Immature natural killer cell (primary cell): ENCODE measurements around the gene FUOM. TPM values are rescaled to one million over a fixed set of nuclear protein-coding genes. Genes with fewer than 3 reads are reported as not detected.
"Not testable (repeated sequence)": the region's sequence is repeated elsewhere in the genome, so short reads cannot be mapped to it uniquely, and the experiment has no call there.

Experiments used
- DNase-seq, 3 donors: peaks; one replicate each; pipeline ENCODE4 v3.0.0; 2022; ENCODE audit warnings: mixed read lengths in 1 of 3
- H3K27ac Mint-ChIP-seq, 6 donors: one replicate each; pipeline ENCODE4 v1.8.0; 2020; ENCODE audit warnings: mixed read lengths in 6 of 6, mild to moderate bottlenecking in 5 of 6, inconsistent platforms in 4 of 6, moderate library complexity in 3 of 6
- H3K27me3 Mint-ChIP-seq, 3 donors: one replicate each; pipeline ENCODE4 v1.8.0; 2020 to 2021; ENCODE audit warnings: low read depth in 3 of 3, mild to moderate bottlenecking in 3 of 3, mixed read lengths in 3 of 3, moderate library complexity in 3 of 3, inconsistent platforms in 1 of 3
- H3K36me3 Mint-ChIP-seq, 3 donors: one replicate each; pipeline ENCODE4 v1.8.0; 2020; ENCODE audit warnings: mixed read lengths in 3 of 3, inconsistent platforms in 2 of 3, mild to moderate bottlenecking in 2 of 3
- H3K4me1 Mint-ChIP-seq, 2 donors: one replicate each; pipeline ENCODE4 v1.8.0; 2020; ENCODE audit warnings: inconsistent platforms in 2 of 2, mild to moderate bottlenecking in 2 of 2, mixed read lengths in 2 of 2, moderate library complexity in 1 of 2
- H3K4me3 Mint-ChIP-seq, 5 donors: one replicate each; pipeline ENCODE4 v1.8.0; 2020; ENCODE audit warnings: mild to moderate bottlenecking in 5 of 5, mixed read lengths in 5 of 5, inconsistent platforms in 3 of 5, moderate library complexity in 3 of 5
- H3K9me3 Mint-ChIP-seq, 6 donors: one replicate each; pipeline ENCODE4 v1.8.0; 2020; ENCODE audit warnings: mild to moderate bottlenecking in 6 of 6, mixed read lengths in 6 of 6, inconsistent platforms in 4 of 6, moderate library complexity in 3 of 6
- polyA plus RNA-seq, 3 donors: library from polyadenylated mRNA; unstranded; fragments of 300-500 nt; fragmentation: Illumina TruSeq; gene quantifications; one replicate each; pipeline ENCODE4 v1.2.3, GENCODE V29; 2021

The FUOM gene
- polyA plus RNA-seq, 3 donors from 2014 or later: 12.3 to 28.7 (median 17.5) TPM

GRCh38 chr10:133332936-133333699 lies 24.7 kb downstream of the FUOM start:
- no peak for DNase-seq
- H3K4me3 Mint-ChIP-seq: no peak overlapping the region
- H3K4me1 Mint-ChIP-seq: peaks cover 0 to 2% of the 10 kb centered on the region in 2 donors
- no peaks in the 10 kb centered on the region for H3K9me3 Mint-ChIP-seq
- H3K27ac Mint-ChIP-seq: peak overlapping the region in 2 of 6 donors; percentile 4 to 54
- no peaks in the 10 kb centered on the region for H3K36me3 Mint-ChIP-seq
- peaks cover 13 to 18% (median 17%) of the 10 kb centered on the region in 3 donors for H3K27me3 Mint-ChIP-seq

- DNase-seq: peak; percentile 78 to 81 (median 80)
- Mint-ChIP-seq H3K27me3 (peaks cover 15 to 20% (median 15%) of the 10 kb centered on the region in 3 donors), H3K9me3 (no peaks in the 10 kb centered on the region), H3K27ac (no peak overlapping the region), H3K4me3 (peak overlapping the region in 2 of 5 donors; percentile 26 to 48), H3K36me3 (no peaks in the 10 kb centered on the region), H3K4me1 (peaks cover 0 to 4% of the 10 kb centered on the region in 2 donors)
Measured at GRCh38 chr10:133329491-133330202, 28.2 kb downstream of the FUOM start.

- Mint-ChIP-seq H3K36me3 (no peaks in the 10 kb centered on the region), H3K27ac (no peak overlapping the region), H3K9me3 (no peaks in the 10 kb centered on the region), H3K4me1 (peaks cover 0 to 5% of the 10 kb centered on the region in 2 donors), H3K4me3 (no peak overlapping the region), H3K27me3 (peaks cover 14 to 20% (median 15%) of the 10 kb centered on the region in 3 donors)
- no peak for DNase-seq
Measured at GRCh38 chr10:133328358-133329343, 29.2 kb downstream of the FUOM start.

GRCh38 chr10:133327651-133328357 lies 30.0 kb downstream of the FUOM start:
- H3K9me3 Mint-ChIP-seq: no peaks in the 10 kb centered on the region

GRCh38 chr10:133326745-133327650 lies 30.8 kb downstream of the FUOM start:
- Mint-ChIP-seq H3K36me3 (no peaks in the 10 kb centered on the region), H3K4me3 (no peak overlapping the region), H3K4me1 (peaks cover 0 to 5% of the 10 kb centered on the region in 2 donors), H3K9me3 (no peaks in the 10 kb centered on the region), H3K27me3 (peaks cover 13 to 18% (median 15%) of the 10 kb centered on the region in 3 donors), H3K27ac (no peak overlapping the region)
- DNase-seq: no peak

More at GRCh38 chr10:133327651-133328357, 30.0 kb downstream of the FUOM start:
- Mint-ChIP-seq H3K4me1 (peaks cover 0 to 5% of the 10 kb centered on the region in 2 donors), H3K4me3 (no peak overlapping the region), H3K36me3 (no peaks in the 10 kb centered on the region), H3K27ac (no peak overlapping the region), H3K27me3 (peaks cover 15 to 22% (median 17%) of the 10 kb centered on the region in 3 donors)
- no peak for DNase-seq

GRCh38 chr10:133326223-133326551 lies 31.6 kb downstream of the FUOM start:
- Mint-ChIP-seq H3K27ac (no peak overlapping the region), H3K4me1 (peaks cover 0 to 5% of the 10 kb centered on the region in 2 donors), H3K27me3 (peaks cover 13 to 17% (median 15%) of the 10 kb centered on the region in 3 donors), H3K4me3 (peak overlapping the region in 1 of 5 donors; percentile 6), H3K36me3 (no peaks in the 10 kb centered on the region), H3K9me3 (no peaks in the 10 kb centered on the region)
- DNase-seq: no peak

GRCh38 chr10:133325440-133326222 lies 32.2 kb downstream of the FUOM start:
- Mint-ChIP-seq H3K9me3 (no peaks in the 10 kb centered on the region), H3K4me1 (peaks cover 0 to 5% of the 10 kb centered on the region in 2 donors), H3K27me3 (peaks cover 13 to 15% (median 13%) of the 10 kb centered on the region in 3 donors), H3K27ac (peak overlapping the region in 1 of 6 donors; percentile 28), H3K4me3 (peak overlapping the region; percentile 44 to 73 (median 69)), H3K36me3 (no peaks in the 10 kb centered on the region)
- DNase-seq: no peak

GRCh38 chr10:133324857-133325260 lies 33.0 kb downstream of the FUOM start:
- H3K4me3 Mint-ChIP-seq: no peak overlapping the region
- no peak overlapping the region for H3K27ac Mint-ChIP-seq
- peaks cover 0 to 5% of the 10 kb centered on the region in 2 donors for H3K4me1 Mint-ChIP-seq
- H3K27me3 Mint-ChIP-seq: peaks cover 12 to 13% (median 12%) of the 10 kb centered on the region in 3 donors
- H3K9me3 Mint-ChIP-seq: peaks cover 0 to 2% (median 0%) of the 10 kb centered on the region in 6 donors
- H3K36me3 Mint-ChIP-seq: peaks cover 0 to 4% (median 0%) of the 10 kb centered on the region in 3 donors
- no peak for DNase-seq

GRCh38 chr10:133324198-133324792 lies 33.5 kb downstream of the FUOM start:
- H3K4me3 Mint-ChIP-seq: no peak overlapping the region
- DNase-seq: peak; percentile 30 to 47 (median 36)
- H3K27ac Mint-ChIP-seq: no peak overlapping the region
- H3K4me1 Mint-ChIP-seq: peaks cover 2 to 6% of the 10 kb centered on the region in 2 donors
- H3K36me3 Mint-ChIP-seq: peaks cover 0 to 4% (median 0%) of the 10 kb centered on the region in 3 donors
- H3K27me3 Mint-ChIP-seq: peaks cover 8 to 14% (median 13%) of the 10 kb centered on the region in 3 donors
- peaks cover 0 to 2% (median 0%) of the 10 kb centered on the region in 6 donors for H3K9me3 Mint-ChIP-seq

- peaks cover 3 to 14% (median 7%) of the 10 kb centered on the region in 3 donors for H3K27me3 Mint-ChIP-seq
- H3K9me3 Mint-ChIP-seq, DNase-seq, H3K27ac Mint-ChIP-seq, H3K4me3 Mint-ChIP-seq, H3K4me1 Mint-ChIP-seq, H3K36me3 Mint-ChIP-seq: not testable (repeated sequence)
Measured at GRCh38 chr10:133322064-133322709, 35.6 kb downstream of the FUOM start.
